HEK293 (cell line): ENCODE data around the gene SEMA4D.

Experiments
- CTCF ChIA-PET: fragments of 350-600 bp; formaldehyde crosslinking; extraction: SDS; loops from one replicate; lab custom pipeline; 2021; ENCODE audit warnings: antibody characterized with exemption; lab: Yijun Ruan, JAX
- POLR2A ChIA-PET: fragments of 300-600 bp; formaldehyde crosslinking; extraction: SDS; loops from one replicate; lab custom pipeline; 2020; ENCODE audit warnings: antibody characterized with exemption, inconsistent platforms; lab: Yijun Ruan, JAX
- H3K27ac ChIP-seq: fragments of 200-500 bp; sonication (Bioruptor generic); 2 replicates; pipeline ENCODE4 v1.5.1; 2014; ENCODE audit warnings: low read depth, low read length, control low read depth, inconsistent platforms; ENCODE audit errors: extremely low read depth
- H3K36me3 ChIP-seq, 2 experiments: fragments of 200-500 bp in 1 of 2; sonication (Bioruptor generic) in 1 of 2; 1 replicate in 1 of 2; 2 replicates in 1 of 2; pipeline ENCODE4 v1.5.1; 2014 to 2017; ENCODE audit warnings: inconsistent platforms in 2 of 2, low read length in 2 of 2; ENCODE audit not compliant: control insufficient read depth in 2 of 2, insufficient read depth in 1 of 2
- H3K4me1 ChIP-seq: fragments of 200-500 bp; sonication (Bioruptor generic); 2 replicates; pipeline ENCODE4 v1.5.1; 2014; ENCODE audit warnings: mild to moderate bottlenecking, low read length, inconsistent platforms; ENCODE audit not compliant: control insufficient read depth, insufficient read depth
- H3K4me3 ChIP-seq: 2 replicates; pipeline ENCODE4 v1.5.1; 2011; ENCODE audit warnings: low read depth, mild to moderate bottlenecking, control low read depth, low read length, moderate library complexity
- H3K9me3 ChIP-seq: fragments of 200-500 bp; sonication (Bioruptor generic); 2 replicates; pipeline ENCODE4 v1.5.1; 2014; ENCODE audit warnings: low read depth, low read length, inconsistent platforms; ENCODE audit not compliant: control insufficient read depth, insufficient read depth
- BCL11A ChIP-seq: fragments of 450-650 bp; formaldehyde crosslinking; IDR thresholded peaks from 2 replicates; pipeline ENCODE4 v1.5.1; 2016; ENCODE audit warnings: low read depth, missing biosample characterization, missing genetic modification characterization
- CTCF ChIP-seq: fragments of 450-650 bp; formaldehyde crosslinking; IDR thresholded peaks from 2 replicates; pipeline ENCODE4 v1.5.1; 2016; ENCODE audit warnings: missing biosample characterization, missing genetic modification characterization
- GLI2 ChIP-seq: fragments of 450-650 bp; formaldehyde crosslinking; IDR thresholded peaks from 2 replicates; pipeline ENCODE4; 2017; ENCODE audit warnings: missing biosample characterization, missing genetic modification characterization, low read depth, borderline replicate concordance
- HOXA7 ChIP-seq: sonication (generic); formaldehyde crosslinking; IDR thresholded peaks from 2 replicates; pipeline ENCODE4 v1.8.1; 2022; ENCODE audit warnings: missing genetic modification reagents, borderline replicate concordance
- KLF10 ChIP-seq: fragments of 450-650 bp; IDR thresholded peaks from 2 replicates; pipeline ENCODE4 v1.5.1; 2018; ENCODE audit warnings: missing biosample characterization, mild to moderate bottlenecking, missing genetic modification characterization
- SALL2 ChIP-seq: fragments of 450-650 bp; formaldehyde crosslinking; IDR thresholded peaks from 2 replicates; pipeline ENCODE4 v1.5.0; 2017; ENCODE audit warnings: missing biosample characterization, mild to moderate bottlenecking, missing genetic modification characterization, borderline replicate concordance
- ZBTB8A ChIP-seq: fragments of 450-650 bp; formaldehyde crosslinking; IDR thresholded peaks from 2 replicates; pipeline ENCODE4 v1.5.1; 2016; ENCODE audit warnings: missing biosample characterization, missing genetic modification characterization
- ZNF146 ChIP-seq: fragments of 450-650 bp; formaldehyde crosslinking; IDR thresholded peaks from 2 replicates; pipeline ENCODE4 v1.5.1; 2016; ENCODE audit warnings: missing biosample characterization, missing genetic modification characterization
- ZNF221 ChIP-seq: fragments of 450-650 bp; formaldehyde crosslinking; IDR thresholded peaks from 2 replicates; pipeline ENCODE4 v1.5.1; 2017; ENCODE audit warnings: missing biosample characterization, missing genetic modification characterization, borderline replicate concordance
- ZNF239 ChIP-seq: fragments of 450-650 bp; formaldehyde crosslinking; IDR thresholded peaks from 2 replicates; pipeline ENCODE4 v1.5.1; 2016; ENCODE audit warnings: missing biosample characterization, missing genetic modification characterization
- ZNF302 ChIP-seq: fragments of 450-650 bp; formaldehyde crosslinking; IDR thresholded peaks from 2 replicates; pipeline ENCODE4 v1.5.1; 2016; ENCODE audit warnings: missing biosample characterization, missing genetic modification characterization, low read depth
- ZNF350 ChIP-seq: fragments of 450-650 bp; formaldehyde crosslinking; IDR thresholded peaks from 2 replicates; pipeline ENCODE4 v1.5.0; 2017; ENCODE audit warnings: missing biosample characterization, mild to moderate bottlenecking, missing genetic modification characterization
- ZNF354C ChIP-seq: fragments of 450-650 bp; formaldehyde crosslinking; IDR thresholded peaks from 2 replicates; pipeline ENCODE4 v1.5.1; 2016; ENCODE audit warnings: missing biosample characterization, missing genetic modification characterization, low read depth, borderline replicate concordance
- ZNF394 ChIP-seq: fragments of 450-650 bp; formaldehyde crosslinking; IDR thresholded peaks from 2 replicates; pipeline ENCODE4 v1.5.1; 2016; ENCODE audit warnings: missing biosample characterization, missing genetic modification characterization, mild to moderate bottlenecking, moderate library complexity, borderline replicate concordance
- ZNF501 ChIP-seq: fragments of 450-650 bp; formaldehyde crosslinking; IDR thresholded peaks from 2 replicates; pipeline ENCODE4 v1.5.1; 2016; ENCODE audit warnings: missing biosample characterization, missing genetic modification characterization
- ZNF529 ChIP-seq: fragments of 450-650 bp; formaldehyde crosslinking; IDR thresholded peaks from 2 replicates; pipeline ENCODE4 v1.5.1; 2017; ENCODE audit warnings: missing genetic modification characterization, missing biosample characterization; ENCODE audit not compliant: insufficient replicate concordance
- ZNF530 ChIP-seq: fragments of 450-650 bp; formaldehyde crosslinking; IDR thresholded peaks from 2 replicates; pipeline ENCODE4 v1.5.1; 2016; ENCODE audit warnings: low read depth, missing biosample characterization, missing genetic modification characterization
- ZNF544 ChIP-seq: fragments of 450-650 bp; formaldehyde crosslinking; IDR thresholded peaks from 2 replicates; pipeline ENCODE4 v1.5.0; 2017; ENCODE audit warnings: missing biosample characterization, missing genetic modification characterization
- ZNF585B ChIP-seq: fragments of 450-650 bp; formaldehyde crosslinking; IDR thresholded peaks from 2 replicates; pipeline ENCODE4 v1.5.1; 2016; ENCODE audit warnings: missing biosample characterization, missing genetic modification characterization
- ZNF623 ChIP-seq: fragments of 450-650 bp; formaldehyde crosslinking; IDR thresholded peaks from 2 replicates; pipeline ENCODE4 v1.5.1; 2016; ENCODE audit warnings: missing biosample characterization, missing genetic modification characterization
- ZNF660 ChIP-seq: fragments of 450-650 bp; IDR thresholded peaks from 2 replicates; pipeline ENCODE4 v1.5.1; 2018; ENCODE audit warnings: missing biosample characterization, mild to moderate bottlenecking, missing genetic modification characterization
- ZNF677 ChIP-seq: fragments of 450-650 bp; IDR thresholded peaks from 2 replicates; pipeline ENCODE4 v1.5.0; 2018; ENCODE audit warnings: missing biosample characterization, mild to moderate bottlenecking, missing genetic modification characterization, moderate library complexity
- ZNF707 ChIP-seq: fragments of 450-650 bp; formaldehyde crosslinking; IDR thresholded peaks from 2 replicates; pipeline ENCODE4 v1.5.1; 2016; ENCODE audit warnings: missing biosample characterization, missing genetic modification characterization
- ZNF830 ChIP-seq: fragments of 450-650 bp; IDR thresholded peaks from 2 replicates; pipeline ENCODE4 v1.5.0; 2018; ENCODE audit warnings: missing biosample characterization, missing genetic modification characterization, low read depth, mild to moderate bottlenecking, moderate library complexity
- TF ChIP-seq, protein P1 (sequence below): fragments of 450-650 bp; formaldehyde crosslinking; conservative IDR thresholded peaks from 2 replicates; pipeline ENCODE4 v1.5.1; 2016; ENCODE audit warnings: low read depth, missing biosample characterization, missing genetic modification characterization
- TF ChIP-seq, protein P2 (sequence below): fragments of 450-650 bp; formaldehyde crosslinking; IDR thresholded peaks from 2 replicates; pipeline ENCODE4 v1.5.1; 2016; ENCODE audit warnings: missing biosample characterization, missing genetic modification characterization

The SEMA4D gene

DNA sequence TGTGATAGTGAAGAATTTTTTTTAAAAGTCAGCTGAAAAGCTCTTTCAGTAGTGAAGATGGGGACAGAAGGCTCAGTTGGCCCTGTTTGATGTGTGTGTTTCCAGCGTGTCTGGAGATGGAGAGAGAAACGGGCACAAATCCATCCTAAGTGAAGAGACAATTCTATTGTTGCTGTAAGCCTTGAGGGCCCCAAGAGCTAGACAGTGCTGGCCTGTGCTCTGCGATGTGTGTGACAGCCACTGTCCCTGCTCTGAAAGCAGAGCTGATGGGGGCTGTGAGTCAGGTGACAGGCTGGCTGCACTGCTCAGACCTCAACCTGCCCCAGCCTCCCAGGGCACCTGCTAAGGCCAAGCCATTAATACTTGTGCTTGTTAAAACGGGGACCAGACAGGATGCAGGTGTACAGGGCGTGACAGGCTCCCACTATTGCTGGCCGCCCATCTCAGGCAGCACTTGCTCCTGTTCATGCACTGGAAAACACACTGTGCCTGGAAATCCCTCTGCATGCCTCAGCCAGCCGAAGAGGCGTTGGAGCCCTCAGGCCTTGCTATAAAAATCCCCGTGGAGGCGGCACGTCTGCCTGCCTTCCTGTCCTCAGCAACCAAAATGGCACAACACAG, 44.6 kb upstream of the SEMA4D start:
- TF ChIP-seq ZNF623 (tag by site-specific recombination) (no peak), ZNF302 (tag by site-specific recombination) (no peak), ZNF660 (tag by site-specific recombination) (no peak), ZNF585B (tag by site-specific recombination) (no peak), ZNF221 (tag by site-specific recombination) (no peak), ZBTB8A (tag by site-specific recombination) (no peak), HOXA7 (no peak), GLI2 (no peak), ZNF146 (tag by site-specific recombination) (no peak), SALL2 (tag by site-specific recombination) (no peak), ZNF830 (tag by site-specific recombination) (no peak), ZNF544 (tag by site-specific recombination) (no peak)
- TF ChIP-seq, protein P1, sequence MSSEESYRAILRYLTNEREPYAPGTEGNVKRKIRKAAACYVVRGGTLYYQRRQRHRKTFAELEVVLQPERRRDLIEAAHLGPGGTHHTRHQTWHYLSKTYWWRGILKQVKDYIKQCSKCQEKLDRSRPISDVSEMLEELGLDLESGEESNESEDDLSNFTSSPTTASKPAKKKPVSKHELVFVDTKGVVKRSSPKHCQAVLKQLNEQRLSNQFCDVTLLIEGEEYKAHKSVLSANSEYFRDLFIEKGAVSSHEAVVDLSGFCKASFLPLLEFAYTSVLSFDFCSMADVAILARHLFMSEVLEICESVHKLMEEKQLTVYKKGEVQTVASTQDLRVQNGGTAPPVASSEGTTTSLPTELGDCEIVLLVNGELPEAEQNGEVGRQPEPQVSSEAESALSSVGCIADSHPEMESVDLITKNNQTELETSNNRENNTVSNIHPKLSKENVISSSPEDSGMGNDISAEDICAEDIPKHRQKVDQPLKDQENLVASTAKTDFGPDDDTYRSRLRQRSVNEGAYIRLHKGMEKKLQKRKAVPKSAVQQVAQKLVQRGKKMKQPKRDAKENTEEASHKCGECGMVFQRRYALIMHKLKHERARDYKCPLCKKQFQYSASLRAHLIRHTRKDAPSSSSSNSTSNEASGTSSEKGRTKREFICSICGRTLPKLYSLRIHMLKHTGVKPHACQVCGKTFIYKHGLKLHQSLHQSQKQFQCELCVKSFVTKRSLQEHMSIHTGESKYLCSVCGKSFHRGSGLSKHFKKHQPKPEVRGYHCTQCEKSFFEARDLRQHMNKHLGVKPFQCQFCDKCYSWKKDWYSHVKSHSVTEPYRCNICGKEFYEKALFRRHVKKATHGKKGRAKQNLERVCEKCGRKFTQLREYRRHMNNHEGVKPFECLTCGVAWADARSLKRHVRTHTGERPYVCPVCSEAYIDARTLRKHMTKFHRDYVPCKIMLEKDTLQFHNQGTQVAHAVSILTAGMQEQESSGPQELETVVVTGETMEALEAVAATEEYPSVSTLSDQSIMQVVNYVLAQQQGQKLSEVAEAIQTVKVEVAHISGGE = no peak
- TF ChIP-seq, protein P2, sequence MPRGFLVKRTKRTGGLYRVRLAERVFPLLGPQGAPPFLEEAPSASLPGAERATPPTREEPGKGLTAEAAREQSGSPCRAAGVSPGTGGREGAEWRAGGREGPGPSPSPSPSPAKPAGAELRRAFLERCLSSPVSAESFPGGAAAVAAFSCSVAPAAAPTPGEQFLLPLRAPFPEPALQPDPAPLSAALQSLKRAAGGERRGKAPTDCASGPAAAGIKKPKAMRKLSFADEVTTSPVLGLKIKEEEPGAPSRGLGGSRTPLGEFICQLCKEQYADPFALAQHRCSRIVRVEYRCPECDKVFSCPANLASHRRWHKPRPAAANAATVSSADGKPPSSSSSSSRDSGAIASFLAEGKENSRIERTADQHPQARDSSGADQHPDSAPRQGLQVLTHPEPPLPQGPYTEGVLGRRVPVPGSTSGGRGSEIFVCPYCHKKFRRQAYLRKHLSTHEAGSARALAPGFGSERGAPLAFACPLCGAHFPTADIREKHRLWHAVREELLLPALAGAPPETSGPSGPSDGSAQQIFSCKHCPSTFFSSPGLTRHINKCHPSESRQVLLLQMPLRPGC (tag by site-specific recombination) = no peak
- TF ChIP-seq, all 188 proteins: peak for 0
- no peaks in the 10 kb centered on the region for H3K9me3 ChIP-seq
- POLR2A ChIA-PET = no interaction called here

DNA sequence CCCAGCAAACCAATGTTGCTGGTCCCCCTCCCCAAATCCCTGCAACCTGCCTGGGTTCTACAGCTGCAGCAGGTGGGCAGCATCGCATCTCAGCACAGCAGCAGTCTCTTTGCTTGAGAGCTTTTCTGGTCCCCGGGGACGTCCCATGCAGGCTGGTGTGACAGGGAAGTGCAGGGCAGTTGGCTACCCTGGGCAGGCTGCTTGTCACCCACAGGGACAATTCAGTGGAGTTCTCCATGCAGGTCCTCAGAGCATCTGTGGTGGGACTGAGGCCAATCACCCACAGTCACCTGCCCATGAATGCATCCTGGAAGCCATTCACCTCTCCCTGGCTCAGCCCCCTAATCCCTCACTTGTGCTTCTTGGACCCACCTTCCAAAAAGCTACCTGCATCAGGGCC, 43.9 kb upstream of the SEMA4D start:
- H3K27ac ChIP-seq = no peak overlapping the region
- H3K4me1 ChIP-seq = no peaks in the 10 kb centered on the region
- TF ChIP-seq ZNF530 (tag by site-specific recombination) (no peak), ZNF529 (tag by site-specific recombination) (no peak)
- ChIA-PET POLR2A (no interaction called here), CTCF (interaction anchor here (0.7 to 1.2 kb wide), 2 partner anchors 9 to 19 kb away, joined by 3 to 4 read pairs; no protein-coding TSS in a partner anchor)
- no peaks in the 10 kb centered on the region for H3K9me3 ChIP-seq
- no peak overlapping the region for H3K4me3 ChIP-seq
- H3K36me3 ChIP-seq = no peaks in the 10 kb centered on the region

More for the DNA sequence above, 44.6 kb upstream of the SEMA4D start:
- Histone ChIP-seq H3K36me3 (no peaks in the 10 kb centered on the region), H3K4me3 (no peak overlapping the region), H3K4me1 (no peaks in the 10 kb centered on the region), H3K27ac (no peak overlapping the region)
- CTCF ChIA-PET = interaction anchor here (0.7 to 1.2 kb wide), 2 partner anchors 8 to 20 kb away, joined by 3 to 4 read pairs; no protein-coding TSS in a partner anchor

GRCh38 chr9:89539374-89539773, 41.5 kb upstream of the SEMA4D start:
- no peak for TF ChIP-seq BCL11A (tag by site-specific recombination)
- TF ChIP-seq CTCF (tag by site-specific recombination) = no peak
- TF ChIP-seq ZNF239 (tag by site-specific recombination) = no peak
- no peak for TF ChIP-seq ZNF530 (tag by site-specific recombination)
- no peak for TF ChIP-seq ZNF501
- TF ChIP-seq KLF10 (tag by site-specific recombination) = no peak
- no peak for TF ChIP-seq ZNF350 (tag by site-specific recombination)
- TF ChIP-seq ZNF707 (tag by site-specific recombination) = no peak
- no peak for TF ChIP-seq ZNF394 (tag by site-specific recombination)
- TF ChIP-seq ZNF354C (tag by site-specific recombination) = no peak
- no peak for TF ChIP-seq ZNF677 (tag by site-specific recombination)
- TF ChIP-seq, all 188 proteins: peak for 0
- Histone ChIP-seq H3K4me3 (no peak overlapping the region), H3K9me3 (no peaks in the 10 kb centered on the region), H3K27ac (no peak overlapping the region), H3K4me1 (no peaks in the 10 kb centered on the region), H3K36me3 (no peaks in the 10 kb centered on the region)
- POLR2A ChIA-PET = interaction anchor here (0.5 kb wide), 1 partner anchor 165 kb away, joined by 3 read pairs; no protein-coding TSS in a partner anchor
- CTCF ChIA-PET = interaction anchor here (3.6 kb wide), 1 partner anchor 9 kb away, joined by 28 read pairs; no protein-coding TSS in a partner anchor
